NCI-H526 (cell line): ENCODE measurements around the gene TNFSF13B.
A peak's percentile ranks its signal among the peaks of the same experiment; 100 is the strongest.
"Not testable (repeated sequence)": the region's sequence is repeated elsewhere in the genome, so short reads cannot be mapped to it uniquely, and the experiment has no call there.

ENCODE experiments used
- DNase-seq, 2 experiments: peaks; one replicate each; lab custom pipeline; 2025; lab: John Stamatoyannopoulos, UW

The TNFSF13B gene

GRCh38 chr13:108269601-108270328, at the start of gene TNFSF13B:
Gene TNFSF13B, plus strand, starts transcription at chr13:108269718. Its CDS starts 178 bp downstream, at chr13:108269896.
- DNase-seq = peak in 1 of 2 experiments; percentile 13

GRCh38 chr13:108220041-108220440, 49.5 kb upstream of the TNFSF13B start:
- peak in 1 of 2 experiments; percentile 23 for DNase-seq

- no peak for DNase-seq
These were observed 45.6 kb upstream of the TNFSF13B start for GRCh38 chr13:108223687-108224503.

- DNase-seq = no peak
These were observed 44.1 kb upstream of the TNFSF13B start for GRCh38 chr13:108225440-108225839.

- DNase-seq = no peak
These were observed 43.3 kb upstream of the TNFSF13B start for GRCh38 chr13:108226184-108226583.

GRCh38 chr13:108227651-108228272, 41.8 kb upstream of the TNFSF13B start:
- peak in 1 of 2 experiments; percentile 29 for DNase-seq

- DNase-seq = no peak
These were observed 39.1 kb upstream of the TNFSF13B start for GRCh38 chr13:108230377-108230776.

- DNase-seq = no peak
These were observed 20.4 kb upstream of the TNFSF13B start for GRCh38 chr13:108249150-108249549.

- no peak for DNase-seq
These were observed 12.3 kb upstream of the TNFSF13B start for GRCh38 chr13:108257248-108257647.

- no peak for DNase-seq
These were observed 5.7 kb upstream of the TNFSF13B start for GRCh38 chr13:108263621-108264355.

- no peak for DNase-seq
These were observed 3.1 kb upstream of the TNFSF13B start for GRCh38 chr13:108266321-108266990.

GRCh38 chr13:108267347-108267746, 2.2 kb upstream of the TNFSF13B start:
- DNase-seq = no peak

GRCh38 chr13:108267855-108268254, 1.7 kb upstream of the TNFSF13B start:
- DNase-seq = not testable (repeated sequence)

GRCh38 chr13:108268466-108269112, 929 bp upstream of the TNFSF13B start:
- DNase-seq = no peak

GRCh38 chr13:108270442-108270841, 924 bp downstream of the TNFSF13B start:
- DNase-seq = no peak

- DNase-seq = no peak
These were observed 2.8 kb downstream of the TNFSF13B start for GRCh38 chr13:108272333-108272732.

GRCh38 chr13:108273429-108274118, 4.1 kb downstream of the TNFSF13B start:
- no peak for DNase-seq

GRCh38 chr13:108274718-108275117, 5.2 kb downstream of the TNFSF13B start:
- no peak for DNase-seq

GRCh38 chr13:108276060-108276459, 6.5 kb downstream of the TNFSF13B start:
- DNase-seq = no peak

GRCh38 chr13:108278466-108278865, 8.9 kb downstream of the TNFSF13B start:
- no peak for DNase-seq
